HL-60 (cell line): Measurements from ENCODE around the gene NPNT.

ENCODE experiments used
- DNase-seq, 2 experiments: peaks; one replicate each; pipeline ENCODE4 v3.0.0-alpha.2; 2010 to 2020; ENCODE audit warnings: low read depth in 1 of 2, low spot score in 1 of 2
- H3K27ac ChIP-seq: fragments of 250-450 bp; sonication (Bioruptor Pico); replicated peaks from 2 replicates; pipeline ENCODE4 v1.5.1; 2020; ENCODE audit warnings: mild to moderate bottlenecking, moderate library complexity
- H3K27me3 ChIP-seq: fragments of 250-450 bp; sonication (Bioruptor Pico); 2 replicates; pipeline ENCODE4 v1.5.1; 2021; ENCODE audit warnings: mild to moderate bottlenecking, moderate library complexity; ENCODE audit not compliant: insufficient read depth, poor library complexity, severe bottlenecking
- H3K4me3 ChIP-seq: replicated peaks from 2 replicates; pipeline ENCODE4 v1.5.1; 2011; ENCODE audit warnings: mild to moderate bottlenecking, control low read depth, low read length; ENCODE audit not compliant: insufficient read depth
- GABPA ChIP-seq: IDR thresholded peaks from 2 replicates; pipeline ENCODE4 v1.6.1; 2012; ENCODE audit warnings: low read depth
- POLR2AphosphoS5 ChIP-seq: IDR thresholded peaks from 2 replicates; pipeline ENCODE4 v1.6.1; 2012; ENCODE audit warnings: low read depth
- REST ChIP-seq: IDR thresholded peaks from 2 replicates; pipeline ENCODE4 v1.6.1; 2012; ENCODE audit warnings: low read depth; ENCODE audit not compliant: insufficient replicate concordance
- SPI1 ChIP-seq: IDR thresholded peaks from 2 replicates; pipeline ENCODE4 v1.6.1; 2012; ENCODE audit warnings: low read depth, mild to moderate bottlenecking, borderline replicate concordance
- TF ChIP-seq, protein P1 (sequence below): IDR thresholded peaks from one replicate; pipeline ENCODE4 v1.5.1; 2011; ENCODE audit warnings: low read length, control low read depth, inconsistent platforms; ENCODE audit not compliant: insufficient read depth

Gene NPNT

DNA sequence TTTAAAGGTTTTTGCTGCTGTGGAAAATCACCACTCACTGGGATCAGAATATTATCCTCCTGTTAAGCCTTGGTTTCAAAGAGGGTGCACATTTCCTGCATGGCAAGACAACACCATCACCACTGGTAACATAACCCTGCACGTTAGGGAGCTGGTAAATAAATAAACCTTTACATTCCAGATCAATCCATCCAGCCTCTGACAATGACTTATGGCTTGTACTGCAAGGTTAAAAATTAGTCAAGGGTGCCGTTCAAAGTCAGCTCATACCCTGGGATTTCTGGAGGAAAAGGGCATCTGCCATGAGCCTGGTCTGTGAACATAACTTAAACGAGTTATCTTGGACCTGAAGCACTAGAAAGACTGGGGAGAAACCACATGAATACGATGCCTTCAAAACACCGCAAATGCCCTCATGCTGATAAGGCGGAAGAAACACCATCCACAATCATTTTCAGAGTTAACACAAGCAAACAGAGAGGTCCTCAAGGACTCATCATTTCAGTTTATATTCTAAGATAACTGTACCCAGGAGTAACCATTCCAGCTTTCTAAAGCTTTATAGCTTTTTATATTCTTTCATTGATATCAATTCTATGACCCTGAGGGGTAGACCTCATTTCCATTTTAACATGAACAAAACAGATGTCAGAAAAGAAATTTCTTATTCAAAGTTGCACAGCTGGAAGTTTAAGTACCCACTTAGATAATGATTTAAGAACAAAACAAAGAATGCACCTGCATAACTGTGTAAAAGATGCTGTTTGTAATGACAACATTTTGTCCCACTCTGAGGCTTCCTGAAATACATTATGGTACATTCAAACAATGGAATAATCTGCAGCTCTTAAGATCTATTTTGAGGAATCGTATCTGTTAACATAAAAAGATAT, 103.1 kb downstream of the NPNT start:
- Histone ChIP-seq H3K27me3 (no peaks in the 10 kb centered on the region), H3K4me3 (no peak overlapping the region), H3K27ac (no peak overlapping the region)
- TF ChIP-seq POLR2AphosphoS5 (no peak), REST (no peak), GABPA (no peak), SPI1 (no peak)
- TF ChIP-seq, protein P1, sequence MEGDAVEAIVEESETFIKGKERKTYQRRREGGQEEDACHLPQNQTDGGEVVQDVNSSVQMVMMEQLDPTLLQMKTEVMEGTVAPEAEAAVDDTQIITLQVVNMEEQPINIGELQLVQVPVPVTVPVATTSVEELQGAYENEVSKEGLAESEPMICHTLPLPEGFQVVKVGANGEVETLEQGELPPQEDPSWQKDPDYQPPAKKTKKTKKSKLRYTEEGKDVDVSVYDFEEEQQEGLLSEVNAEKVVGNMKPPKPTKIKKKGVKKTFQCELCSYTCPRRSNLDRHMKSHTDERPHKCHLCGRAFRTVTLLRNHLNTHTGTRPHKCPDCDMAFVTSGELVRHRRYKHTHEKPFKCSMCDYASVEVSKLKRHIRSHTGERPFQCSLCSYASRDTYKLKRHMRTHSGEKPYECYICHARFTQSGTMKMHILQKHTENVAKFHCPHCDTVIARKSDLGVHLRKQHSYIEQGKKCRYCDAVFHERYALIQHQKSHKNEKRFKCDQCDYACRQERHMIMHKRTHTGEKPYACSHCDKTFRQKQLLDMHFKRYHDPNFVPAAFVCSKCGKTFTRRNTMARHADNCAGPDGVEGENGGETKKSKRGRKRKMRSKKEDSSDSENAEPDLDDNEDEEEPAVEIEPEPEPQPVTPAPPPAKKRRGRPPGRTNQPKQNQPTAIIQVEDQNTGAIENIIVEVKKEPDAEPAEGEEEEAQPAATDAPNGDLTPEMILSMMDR = no peak
- no peak for DNase-seq

- no peak for DNase-seq
- TF ChIP-seq POLR2AphosphoS5 (no peak), REST (no peak), GABPA (no peak)
- no peak overlapping the region for H3K4me3 ChIP-seq
- no peak overlapping the region for H3K27ac ChIP-seq
- no peaks in the 10 kb centered on the region for H3K27me3 ChIP-seq
Observed at GRCh38 chr4:106002994-106003393, 107.7 kb downstream of the NPNT start.

GRCh38 chr4:106010761-106011160, 115.5 kb downstream of the NPNT start:
- TF ChIP-seq, protein P1 = no peak
- TF ChIP-seq SPI1 (no peak), GABPA (no peak), POLR2AphosphoS5 (no peak), REST (no peak)
- no peak overlapping the region for H3K27ac ChIP-seq
- H3K4me3 ChIP-seq = no peak overlapping the region
- no peaks in the 10 kb centered on the region for H3K27me3 ChIP-seq
- no peak for DNase-seq
